ENCODE results near the gene ZNF507.

DNA sequence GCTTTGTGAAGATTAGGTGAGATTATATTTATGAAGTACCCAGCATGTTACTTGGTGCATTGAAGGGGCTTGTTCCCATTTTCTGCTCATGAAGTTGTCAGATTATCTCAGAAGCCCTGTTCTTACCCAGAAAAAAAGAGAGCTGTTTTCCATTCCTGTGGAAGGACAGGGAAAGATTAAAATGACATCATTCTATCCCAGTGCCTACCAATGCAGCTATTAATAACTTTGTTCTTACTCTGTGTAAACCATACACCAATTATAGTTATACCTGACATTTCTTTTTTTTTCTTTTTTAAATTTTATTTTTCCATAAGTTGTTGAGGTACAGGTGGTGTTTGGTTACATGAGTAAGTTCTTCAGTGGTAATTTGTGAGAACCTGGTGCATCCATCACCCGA is 18.6 kb downstream of the ZNF507 start:
- no peak for TF ChIP-seq CTCF (optimal IDR thresholded peaks at IDR 0.05 in 1 of 3, IDR thresholded peaks at IDR 0.05 in 1 of 3, conservative IDR thresholded peaks at IDR 0.05 in 1 of 3; ENCODE audit: extremely low read depth in 1 of 3, insufficient read depth in 2 of 3, low read length in 3 of 3)
- TF ChIP-seq EZH2 (IDR thresholded peaks at IDR 0.05; ENCODE audit: low read length), result no peak

Measured in keratinocyte (primary cell).